ENCODE results near the gene CAMK1D.

CAMK1D gene

DNA sequence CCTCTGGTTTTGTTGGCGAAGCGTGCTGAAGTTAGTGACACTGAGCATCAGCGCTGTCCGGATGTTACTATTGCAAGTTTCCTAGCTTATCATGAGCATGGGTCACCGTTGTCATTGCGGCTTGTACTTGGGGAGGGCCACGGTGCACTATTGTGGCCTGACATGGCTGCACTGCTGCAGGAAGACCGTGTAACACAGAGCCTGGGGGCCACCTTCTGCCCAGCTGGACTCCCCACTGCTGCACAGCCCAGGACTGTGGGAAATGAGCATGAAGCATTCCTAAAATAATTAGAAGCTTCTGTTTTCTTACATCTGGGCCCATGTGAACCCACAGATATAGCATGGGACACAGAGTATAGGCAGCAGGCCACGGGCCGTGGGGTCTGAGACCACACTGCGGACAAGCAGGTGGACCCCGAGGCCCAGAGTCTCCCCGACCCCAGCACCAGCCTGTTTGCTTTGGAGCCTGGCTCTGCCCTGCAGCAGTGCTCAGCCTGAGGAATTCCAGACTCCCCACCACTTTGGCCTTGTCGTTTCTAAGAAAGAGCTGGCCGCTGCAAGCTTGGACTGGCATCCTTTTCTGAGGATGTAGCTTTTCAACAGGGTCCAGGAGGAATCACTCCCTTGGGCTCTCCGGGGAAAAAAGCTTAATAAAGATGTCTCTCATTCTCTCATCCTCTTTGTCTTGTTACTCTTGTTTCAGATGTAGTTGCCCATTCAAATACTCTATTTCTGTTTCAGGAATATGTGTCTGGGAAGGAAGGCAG, 473.0 kb downstream of the CAMK1D start:
- DNase-seq (ENCODE audit: low read depth, low spot score): no peak

DNA sequence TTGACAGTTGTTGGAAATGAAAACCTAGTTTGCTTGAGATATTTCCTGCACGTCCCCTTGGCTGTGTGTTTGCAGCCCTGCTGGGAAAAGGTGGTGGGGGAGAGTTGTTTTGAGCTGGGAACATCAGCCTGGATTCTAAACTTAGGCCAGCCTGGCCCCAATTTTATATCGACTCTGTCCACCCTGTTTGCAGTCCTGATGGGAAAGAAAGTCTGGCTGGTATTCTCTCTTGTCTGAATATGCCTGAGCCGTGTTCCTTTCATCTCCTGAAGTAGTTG, 473.5 kb downstream of the CAMK1D start:
- DNase-seq (ENCODE audit: low read depth, low spot score): no peak

DNA sequence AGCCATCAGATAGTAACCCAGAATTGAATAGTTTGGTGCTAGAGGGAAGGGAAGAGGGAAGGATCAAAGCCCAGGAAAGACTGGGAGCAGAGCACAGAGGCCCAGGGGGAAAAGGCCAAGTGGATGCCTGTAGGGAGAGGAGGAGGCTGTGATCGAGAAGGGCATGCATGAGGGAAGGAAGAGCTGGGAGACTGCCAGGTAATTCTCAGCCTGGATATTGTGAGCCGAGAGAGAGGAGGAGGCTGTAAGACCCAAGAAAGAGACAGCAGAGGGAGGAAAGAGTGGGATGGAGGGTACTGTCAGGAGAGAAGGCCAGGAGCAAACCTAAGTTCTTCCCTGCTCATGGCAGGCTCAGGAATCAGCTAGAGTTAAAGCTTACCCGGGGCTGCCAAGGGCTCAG, 474.0 kb downstream of the CAMK1D start:
- DNase-seq (ENCODE audit: low read depth, low spot score): no peak

DNA sequence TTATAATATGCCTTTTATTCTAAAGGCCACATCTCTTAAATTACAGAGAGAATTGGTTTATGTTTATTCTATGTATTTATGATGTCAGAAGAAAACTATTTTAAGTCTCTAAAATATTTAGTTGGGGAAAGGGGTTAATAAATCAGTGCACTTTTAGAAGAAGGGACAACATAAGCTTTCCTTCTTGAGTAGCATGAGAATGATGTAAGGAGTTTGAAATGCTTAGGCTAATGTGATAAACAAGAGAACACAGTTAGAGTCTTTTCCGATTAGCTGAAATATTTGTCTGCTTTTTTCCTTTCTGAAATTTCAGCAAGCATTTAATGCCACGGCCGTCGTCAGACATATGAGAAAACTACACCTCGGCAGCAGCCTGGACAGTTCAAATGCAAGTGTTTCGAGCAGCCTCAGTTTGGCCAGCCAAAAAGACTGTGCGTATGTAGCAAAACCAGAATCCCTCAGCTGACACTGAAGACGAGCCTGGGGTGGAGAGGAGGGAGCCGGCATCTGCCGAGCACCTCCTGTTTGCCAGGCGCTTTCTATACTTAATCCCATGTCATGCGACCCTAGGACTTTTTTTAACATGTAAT, 476.0 kb downstream of the CAMK1D start:
- DNase-seq (ENCODE audit: low read depth, low spot score): no peak

DNA sequence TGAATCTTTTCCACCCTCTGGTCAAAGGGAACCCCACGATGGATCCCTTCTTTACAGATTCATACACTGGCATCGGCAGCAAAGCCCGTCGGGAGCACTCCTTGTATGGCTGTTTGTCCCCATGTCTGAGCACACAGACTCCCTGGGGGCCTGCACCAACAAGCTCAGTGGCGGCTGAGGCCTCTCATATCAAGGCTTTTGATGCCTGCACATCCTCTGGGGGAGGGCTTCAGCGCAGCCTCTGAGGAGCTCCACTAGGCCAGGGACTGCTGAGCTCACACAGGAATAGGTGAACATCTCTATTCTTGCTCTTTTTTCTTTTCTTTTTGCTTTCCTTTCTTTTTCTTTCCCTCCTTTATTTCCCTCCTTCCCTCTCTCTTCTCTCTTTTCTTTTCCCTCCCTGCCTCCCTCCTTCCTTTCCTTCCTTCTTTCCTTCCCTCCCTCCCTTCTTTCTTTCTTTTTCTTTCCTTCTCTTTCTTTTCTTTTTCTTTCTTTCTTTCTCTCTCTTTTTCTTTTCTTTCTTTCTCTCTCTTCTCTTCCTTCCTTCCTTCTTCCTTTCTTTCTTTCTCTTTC, 477.5 kb downstream of the CAMK1D start:
- no peak for DNase-seq (ENCODE audit: low read depth, low spot score)

DNA sequence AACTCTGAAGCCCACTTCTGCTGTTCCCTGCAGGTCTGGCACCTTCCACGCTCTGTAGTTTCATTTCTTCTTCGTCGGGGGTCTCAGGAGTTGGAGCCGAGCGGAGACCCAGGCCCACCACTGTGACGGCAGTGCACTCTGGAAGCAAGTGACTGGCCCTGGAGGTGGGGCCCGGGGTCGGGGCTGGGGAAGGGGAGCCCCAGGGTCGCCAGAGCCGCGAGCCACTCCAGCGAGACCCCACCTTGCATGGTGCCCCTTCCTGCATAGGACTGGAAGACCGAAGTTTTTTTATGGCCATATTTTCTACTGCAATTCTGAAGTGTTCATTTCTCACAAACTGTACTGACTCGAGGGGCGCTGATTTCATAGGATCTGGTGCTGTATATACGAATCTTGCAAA, 479.4 kb downstream of the CAMK1D start:
- DNase-seq (ENCODE audit: low read depth, low spot score): no peak

DNA sequence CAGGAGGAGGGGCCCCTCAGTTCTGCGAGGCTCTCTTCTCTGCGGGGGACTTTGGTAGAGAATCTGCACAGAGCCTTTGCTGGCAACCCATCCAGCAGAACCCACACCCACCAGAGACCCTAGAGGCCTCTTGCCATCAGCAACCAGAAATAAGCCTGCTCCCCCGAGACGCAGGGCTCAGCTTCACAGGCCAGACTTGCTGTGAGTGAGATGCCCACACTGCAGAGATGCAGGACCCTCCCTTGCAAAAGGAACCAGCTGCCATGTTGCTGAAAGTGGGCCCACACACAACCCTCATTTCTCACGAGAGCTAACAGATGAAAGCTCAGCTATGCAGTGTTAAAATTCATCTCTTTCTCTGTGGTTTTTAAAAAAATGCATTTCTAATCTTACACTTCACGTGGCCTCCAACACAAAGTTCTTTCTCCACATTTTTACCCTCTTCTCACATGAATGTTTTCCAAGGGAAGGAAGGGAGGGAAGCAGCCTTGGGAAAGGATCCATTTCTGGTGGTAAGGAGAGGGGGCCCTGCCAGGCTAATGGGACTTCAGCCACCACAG, 480.6 kb downstream of the CAMK1D start:
- DNase-seq (ENCODE audit: low read depth, low spot score): no peak

DNA sequence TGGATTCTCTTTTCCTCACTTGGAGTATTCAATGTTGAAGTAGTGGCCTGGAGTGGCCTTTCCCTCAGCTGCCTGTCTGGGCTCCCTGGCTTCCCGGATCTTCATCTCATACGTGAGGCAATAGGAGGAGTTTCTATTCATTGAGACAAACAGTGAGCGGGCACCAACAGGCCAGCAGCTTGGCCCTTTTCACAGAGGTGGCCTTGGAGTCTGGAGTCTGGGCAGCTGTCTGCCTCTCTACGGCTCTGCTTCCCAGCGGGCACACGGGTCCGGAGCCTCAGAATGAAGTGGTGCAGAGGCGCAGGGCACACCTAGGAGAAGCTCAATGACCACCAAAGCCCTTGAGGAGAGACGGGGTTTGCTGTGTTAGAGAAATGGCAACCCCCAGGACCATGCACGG, 482.7 kb downstream of the CAMK1D start:
- DNase-seq (ENCODE audit: low read depth, low spot score): no peak

DNA sequence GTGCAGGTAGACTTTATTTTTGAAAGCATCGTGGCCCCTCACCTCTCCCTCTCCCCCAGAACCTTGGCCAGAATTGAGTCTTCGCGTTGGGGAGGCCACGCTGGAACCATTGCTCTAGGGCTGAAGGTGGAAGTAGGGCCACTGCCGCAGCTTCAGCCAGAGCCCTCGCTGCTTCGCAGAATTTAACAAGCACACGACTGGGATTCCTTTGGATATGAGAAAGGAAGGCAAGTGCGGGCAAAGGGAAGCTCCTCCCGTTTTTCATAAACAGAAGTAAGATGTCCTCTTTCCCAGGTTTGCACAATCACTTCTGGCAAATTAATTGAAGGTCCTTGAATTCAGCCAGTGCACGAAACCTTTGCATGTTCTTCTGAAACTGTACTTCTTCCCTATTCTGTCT, 484.1 kb downstream of the CAMK1D start:
- DNase-seq (ENCODE audit: low read depth, low spot score): no peak

DNA sequence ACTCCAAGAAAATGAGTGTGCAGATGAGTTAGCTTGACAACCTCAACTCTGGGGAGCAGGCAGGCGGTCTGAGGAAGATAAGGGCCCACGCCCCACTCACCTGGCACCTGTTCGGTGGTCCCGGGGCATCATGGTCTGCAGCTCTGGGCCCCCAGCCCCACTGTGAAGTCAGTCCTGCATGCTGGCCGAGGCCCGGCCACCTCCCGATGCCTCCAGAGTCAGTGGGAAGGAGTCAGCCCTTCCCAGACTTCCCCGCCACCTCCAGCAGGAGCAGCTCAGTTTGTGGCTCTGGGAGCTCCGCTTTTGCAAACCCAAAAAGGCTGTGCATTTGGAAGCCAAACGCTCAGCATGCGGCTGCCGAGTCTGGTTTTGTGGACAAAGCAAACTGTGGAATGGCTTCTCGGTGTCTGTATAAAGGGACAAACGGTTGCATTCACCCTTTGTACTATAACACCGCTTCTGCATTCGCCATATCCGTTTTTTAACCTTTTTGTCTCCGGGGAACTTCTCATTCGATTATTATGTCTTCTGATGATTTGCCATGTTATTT, 484.8 kb downstream of the CAMK1D start:
- DNase-seq (ENCODE audit: low read depth, low spot score): no peak

DNA sequence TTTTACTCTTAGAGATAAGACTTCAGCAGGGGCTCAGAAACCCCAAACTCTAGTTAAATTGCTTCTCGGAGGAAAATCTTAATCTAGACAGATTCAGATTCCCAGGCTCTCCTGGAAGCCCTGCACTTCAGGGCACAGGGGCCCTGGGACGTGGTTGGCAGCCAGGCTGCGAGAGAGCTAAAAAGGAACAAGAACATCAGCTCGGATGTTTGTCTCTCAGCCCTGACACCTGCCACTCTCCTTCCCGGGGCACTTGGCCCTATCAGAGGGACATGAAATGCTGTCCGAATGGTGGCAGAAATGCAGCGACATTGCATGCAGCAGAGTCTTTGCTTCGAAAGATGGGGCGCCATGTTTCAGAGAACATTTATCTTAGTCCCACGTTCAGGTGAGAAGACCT, 485.4 kb downstream of the CAMK1D start:
- DNase-seq (ENCODE audit: low read depth, low spot score): no peak

DNA sequence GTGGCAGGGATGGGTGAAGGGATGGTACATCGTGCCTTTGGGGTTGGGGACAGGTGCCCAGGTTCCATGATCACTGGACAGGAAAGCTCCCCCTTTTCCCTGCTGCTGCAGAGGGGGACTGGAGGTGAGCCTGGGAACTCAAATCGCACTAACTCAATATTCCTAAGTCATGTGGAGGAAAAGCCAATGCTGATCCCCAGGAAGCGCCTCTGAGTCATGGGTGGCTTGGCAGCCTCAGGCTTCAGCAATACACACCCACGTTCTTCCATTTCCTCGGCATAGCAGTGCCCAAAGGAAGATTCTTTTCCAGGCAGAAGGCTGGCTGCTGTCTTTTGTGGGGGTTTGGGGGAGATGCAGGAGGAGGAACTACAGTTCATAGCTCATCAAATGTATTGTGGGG, 486.4 kb downstream of the CAMK1D start:
- DNase-seq (ENCODE audit: low read depth, low spot score): no peak

DNA sequence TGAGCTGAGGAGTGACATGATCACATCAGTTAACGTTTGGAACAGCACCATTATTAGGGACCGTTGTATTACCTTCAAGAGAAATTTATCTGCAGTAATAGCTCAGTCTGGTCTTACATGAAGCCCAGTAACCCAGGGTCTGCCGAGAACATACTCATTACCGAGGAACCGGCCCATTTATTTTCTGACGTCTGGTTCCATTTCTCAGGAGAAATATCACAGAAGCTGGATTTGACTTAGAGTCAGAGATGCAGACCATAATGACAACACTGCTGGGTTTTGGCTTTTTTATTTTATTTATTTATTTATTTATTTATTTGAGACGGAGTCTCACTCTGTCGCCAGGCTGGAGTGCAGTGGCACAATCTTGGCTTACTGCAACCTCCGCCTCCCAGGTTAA, 489.0 kb downstream of the CAMK1D start:
- no peak for DNase-seq (ENCODE audit: low read depth, low spot score)

DNA sequence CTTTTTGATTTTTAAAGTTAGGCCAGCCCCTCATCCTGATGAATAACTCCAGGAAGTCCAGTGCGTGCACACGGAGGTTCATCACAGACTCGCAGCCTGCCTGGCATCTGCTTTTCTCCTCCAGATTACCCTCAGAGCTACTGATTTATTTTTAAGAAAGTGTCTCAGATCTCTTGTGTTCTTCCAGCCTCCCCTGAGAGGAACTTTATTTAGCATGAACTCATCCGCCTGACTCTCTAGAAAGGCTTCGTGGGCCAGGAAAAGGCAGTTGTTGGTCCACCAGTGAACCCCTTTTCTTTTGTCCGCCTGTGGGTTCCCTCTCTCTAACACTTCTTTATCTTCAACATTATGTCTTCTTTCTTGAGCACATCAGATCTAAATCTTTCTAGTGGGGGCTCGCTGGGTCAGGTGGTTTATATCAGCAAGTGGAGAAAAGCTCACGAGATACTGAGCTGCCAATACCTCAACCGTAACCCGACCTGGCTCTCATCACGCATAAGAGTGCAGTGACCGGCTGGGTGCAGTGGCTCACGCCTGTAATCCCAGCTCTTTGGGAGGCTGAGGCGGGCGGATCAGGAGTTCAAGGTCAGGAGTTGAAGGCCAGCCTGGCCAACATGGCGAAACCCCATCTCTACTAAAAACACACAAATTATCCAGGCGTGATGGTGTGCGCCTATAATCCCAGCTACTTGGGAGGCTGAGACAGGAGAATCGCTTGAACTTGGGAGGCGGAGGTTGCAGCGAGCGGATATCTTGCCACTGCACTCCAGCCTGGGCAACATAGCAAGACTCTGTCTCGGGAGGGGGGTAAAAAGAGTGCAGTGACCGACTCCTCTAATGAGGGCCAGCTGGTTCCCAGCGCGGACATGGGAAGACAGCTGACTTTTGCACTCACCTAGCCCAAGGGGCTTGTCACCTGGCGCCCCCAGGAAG, 489.9 kb downstream of the CAMK1D start:
- DNase-seq (ENCODE audit: low read depth, low spot score): no peak

DNA sequence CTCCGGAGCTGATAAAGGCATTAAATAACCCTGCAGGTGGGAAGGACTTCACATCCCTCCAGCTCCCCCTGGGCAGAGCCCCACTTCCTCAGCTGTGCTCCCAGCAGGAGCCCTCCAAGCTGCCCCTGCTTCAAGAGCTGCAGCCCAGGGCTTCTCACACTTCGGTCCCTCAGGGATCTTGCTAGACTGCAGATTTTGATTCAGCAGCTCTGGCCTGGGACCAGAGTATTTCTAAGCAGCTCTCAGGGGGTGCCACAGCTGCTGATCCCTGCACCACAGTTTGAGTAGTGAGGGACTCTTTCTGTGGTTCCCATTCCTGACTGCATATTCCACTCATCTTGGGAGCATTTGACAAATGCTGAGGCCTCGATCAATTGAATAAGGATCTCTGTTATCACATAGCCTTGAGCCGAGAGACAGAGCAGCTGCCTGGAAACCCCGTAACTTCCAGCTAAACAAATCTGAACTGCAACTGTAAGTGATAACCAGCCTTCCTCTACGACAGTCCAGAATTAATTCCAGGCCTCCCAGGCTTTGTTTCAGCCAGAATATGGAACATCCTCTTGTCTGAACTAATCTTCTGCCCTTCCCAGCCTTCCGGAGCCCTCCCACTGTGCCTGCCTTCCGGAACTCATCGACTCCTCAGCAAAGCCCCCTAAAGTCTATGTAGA, 490.7 kb downstream of the CAMK1D start:
- no peak for DNase-seq (ENCODE audit: low read depth, low spot score)

DNA sequence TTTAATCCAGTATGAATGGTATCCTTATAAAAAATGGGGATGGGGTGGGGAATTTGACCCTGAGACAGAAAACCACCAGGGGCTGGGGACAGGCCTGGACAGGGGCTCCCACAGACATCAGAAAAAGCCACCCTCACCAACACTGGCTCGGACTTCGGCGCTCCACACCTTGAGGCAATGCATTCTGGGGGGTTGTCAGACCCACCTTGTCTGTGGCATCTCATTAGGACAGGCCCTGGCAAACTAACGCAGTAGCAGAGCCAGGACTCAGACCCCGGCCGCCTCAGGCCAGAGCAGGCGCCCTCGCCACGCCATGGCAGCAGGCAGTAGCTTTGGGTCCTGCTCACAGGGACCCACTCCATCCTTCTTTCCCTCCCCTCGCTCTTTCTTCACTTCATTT, 492.1 kb downstream of the CAMK1D start:
- no peak for DNase-seq (ENCODE audit: low read depth, low spot score)

DNA sequence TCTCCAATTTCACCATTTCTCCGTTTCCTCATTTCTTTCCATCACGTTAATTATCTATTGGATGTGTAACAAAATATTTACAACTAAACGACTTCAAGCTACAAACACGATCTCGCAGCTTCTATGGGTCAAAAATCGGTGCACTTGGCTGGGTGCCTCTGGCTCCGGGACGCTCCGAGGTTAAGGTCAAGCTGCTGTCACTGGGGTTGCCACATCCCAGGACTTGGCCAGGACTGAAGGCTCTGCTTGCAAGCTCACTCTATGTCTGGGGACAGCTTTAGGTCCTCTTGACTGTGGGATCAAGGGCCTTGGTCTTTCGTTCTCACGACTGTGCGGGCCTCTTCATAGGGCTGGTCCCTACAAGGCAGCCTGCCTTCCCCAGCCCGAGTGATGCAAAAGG, 492.5 kb downstream of the CAMK1D start:
- no peak for DNase-seq (ENCODE audit: low read depth, low spot score)

DNA sequence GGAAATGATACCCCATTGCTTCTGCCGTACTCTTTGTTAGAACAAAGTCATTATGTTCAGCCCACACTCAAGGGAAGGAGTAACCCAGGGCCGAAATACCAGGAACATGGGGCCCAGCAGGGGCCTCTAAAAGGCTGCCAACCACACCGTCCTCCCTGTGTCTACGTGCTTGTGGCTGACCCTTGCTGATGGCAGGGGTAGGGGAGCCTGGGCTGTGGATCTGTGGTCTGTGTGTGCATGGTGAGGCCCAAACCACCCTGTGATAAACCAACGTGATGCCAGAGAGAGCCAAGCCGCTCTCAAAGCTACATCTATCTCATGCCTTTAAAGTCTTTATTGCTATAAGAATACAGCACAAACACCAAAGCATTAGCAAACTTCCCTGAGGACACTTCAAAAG, 493.0 kb downstream of the CAMK1D start:
- no peak for DNase-seq (ENCODE audit: low read depth, low spot score)

DNA sequence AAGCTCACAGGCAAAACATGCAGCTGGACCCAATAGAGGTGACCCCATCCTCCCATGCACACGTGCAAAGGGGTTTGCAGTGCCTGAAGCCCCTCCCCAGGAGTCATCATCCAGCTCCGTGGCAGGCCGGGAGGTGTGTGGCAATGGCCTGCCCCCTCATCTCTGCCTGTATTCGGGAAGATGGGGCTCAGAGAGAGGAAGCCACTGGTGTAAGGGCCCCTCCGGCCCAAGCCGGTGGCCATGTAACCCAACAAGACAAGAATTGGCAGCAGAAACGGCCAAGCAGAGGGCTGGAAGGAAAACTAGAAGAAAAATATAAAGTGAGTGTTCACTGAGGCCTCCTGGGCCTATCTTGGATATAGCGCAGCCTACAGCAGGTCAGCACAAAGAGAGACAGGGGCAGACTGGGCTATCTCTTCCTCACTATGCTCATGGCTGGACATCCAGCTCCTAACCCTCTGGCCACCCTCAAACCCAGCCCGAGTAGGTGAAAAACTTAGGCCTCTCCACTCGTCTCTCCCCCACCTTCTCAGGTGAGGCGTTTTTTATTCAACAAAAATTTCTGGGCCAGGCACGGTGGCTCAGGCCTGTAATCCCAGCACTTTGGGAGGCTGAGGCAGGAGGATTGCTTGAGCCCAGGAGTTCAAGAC, 494.1 kb downstream of the CAMK1D start:
- DNase-seq (ENCODE audit: low read depth, low spot score): no peak

DNA sequence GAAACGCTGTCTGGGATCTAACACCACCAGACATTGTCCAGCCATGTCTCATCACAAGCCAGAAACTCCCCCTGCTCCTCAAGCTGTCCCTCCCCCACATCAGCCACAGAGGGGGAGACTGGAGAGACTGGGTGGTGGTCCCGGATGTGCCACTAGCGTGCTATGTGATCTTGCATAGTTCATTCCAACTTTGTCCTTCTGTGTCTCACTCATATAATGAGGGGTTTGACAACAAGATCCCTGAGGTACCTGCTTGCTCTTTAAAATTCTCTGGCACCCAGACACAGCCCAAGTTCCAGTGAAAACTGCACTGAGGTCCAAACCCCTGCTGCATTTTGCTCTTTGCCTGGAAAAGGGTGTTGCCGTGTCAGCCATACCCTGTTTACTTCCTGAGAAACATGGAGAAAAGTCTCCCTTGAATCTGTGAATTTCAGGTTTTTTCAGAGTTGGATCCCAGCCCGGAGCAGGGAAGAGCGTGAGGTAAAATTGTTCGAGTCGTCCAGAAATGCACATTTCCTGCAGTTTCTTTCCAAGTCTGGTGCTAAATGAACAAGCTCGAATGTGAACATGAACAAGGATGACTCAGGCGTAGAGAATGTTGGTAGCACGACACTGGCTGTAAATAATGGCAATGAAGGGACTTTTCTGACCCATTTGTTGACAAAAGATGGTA, 495.6 kb downstream of the CAMK1D start:
- DNase-seq (ENCODE audit: low read depth, low spot score): no peak

Data from iPS DF 19.7 (cell line).